NCI-H82 treated with DMSO at 0.1 percent for 48 hours (cell line): Measurements from ENCODE around the gene IGF1R.
A peak's percentile ranks its signal among the peaks of the same experiment; 100 is the strongest.

Experiments used
- DNase-seq: peaks from one replicate; lab custom pipeline; 2025; ENCODE audit not compliant: unreplicated experiment; lab: John Stamatoyannopoulos, UW

IGF1R gene

DNA sequence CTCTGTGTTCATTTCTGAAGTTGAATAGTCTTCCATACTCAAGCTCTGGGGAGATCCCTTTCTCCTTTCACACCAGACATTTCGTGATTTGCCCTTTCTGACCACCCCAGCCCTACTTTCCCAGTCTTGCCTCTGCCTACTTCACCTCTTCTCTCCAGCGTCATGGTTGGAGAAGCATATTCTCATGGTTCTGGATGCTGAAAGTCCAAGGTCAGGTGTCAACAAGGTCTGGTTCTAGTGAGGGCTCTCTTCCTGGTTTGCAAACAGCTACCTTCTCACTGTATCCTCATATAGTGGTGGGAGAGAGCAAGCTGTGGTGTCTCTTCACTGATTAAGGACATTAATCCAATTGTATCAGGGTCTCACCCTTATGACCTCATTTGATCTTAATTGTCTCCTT, 169.4 kb downstream of the IGF1R start:
- DNase-seq = peak; percentile 55

DNA sequence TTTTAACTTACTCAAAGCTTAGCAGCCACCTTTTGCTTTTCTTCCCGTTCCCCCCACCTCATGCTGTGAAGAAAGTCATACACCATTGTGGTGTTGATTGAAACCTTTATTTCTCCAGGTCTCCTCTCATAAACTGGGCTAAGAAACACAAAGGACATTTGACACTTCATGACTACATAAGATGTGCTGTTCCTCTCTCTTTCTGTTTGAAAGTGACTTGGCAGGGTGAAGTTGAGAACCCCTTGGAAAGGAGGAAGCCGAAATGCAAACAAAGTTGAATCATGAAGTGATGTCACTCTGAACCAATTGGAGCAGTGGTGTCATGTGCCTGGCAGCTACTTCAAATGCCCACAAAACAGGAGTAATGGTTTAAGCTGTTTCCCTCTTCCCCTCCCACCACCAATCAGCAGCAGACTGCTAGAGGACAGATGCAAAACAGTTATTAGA, 174.7 kb downstream of the IGF1R start:
- DNase-seq = no peak

DNA sequence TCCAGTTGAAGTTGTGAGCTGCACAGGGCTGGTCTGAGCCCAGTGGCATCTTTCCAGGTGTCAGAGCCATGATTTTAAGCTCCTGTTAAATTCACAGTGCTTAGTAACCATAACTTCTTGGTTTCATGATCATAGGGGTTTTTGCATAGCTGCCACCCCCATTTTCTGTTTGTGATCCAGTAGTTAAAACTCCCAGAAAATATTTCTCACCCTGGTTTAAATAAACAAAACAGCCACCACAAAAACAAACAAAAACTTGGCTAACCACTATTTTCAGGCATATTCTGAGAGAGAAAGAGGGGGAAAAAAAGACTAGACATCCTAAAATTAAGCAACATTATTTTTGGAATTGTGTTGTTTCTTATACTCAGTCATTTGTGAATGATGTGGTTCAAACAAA, 175.3 kb downstream of the IGF1R start:
- no peak for DNase-seq

DNA sequence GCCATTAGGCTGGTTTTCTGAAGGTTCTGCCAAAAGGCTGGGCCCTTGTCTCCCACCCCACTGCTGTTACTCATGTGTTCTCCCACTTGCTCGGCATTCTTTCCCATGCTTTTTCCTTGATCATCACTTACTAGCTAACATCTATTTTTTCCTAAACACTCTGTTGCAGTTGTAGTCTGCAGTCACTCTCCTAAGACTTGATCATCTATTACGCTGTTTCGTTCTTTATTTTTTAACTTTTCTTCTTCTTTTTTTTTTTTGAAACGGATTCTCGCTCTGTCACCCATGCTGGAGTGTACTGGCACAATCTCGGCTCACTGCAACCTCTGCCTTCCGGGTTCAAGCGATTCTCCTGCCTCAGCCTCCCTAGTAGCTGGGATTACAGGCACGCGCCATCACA, 176.3 kb downstream of the IGF1R start:
- DNase-seq = no peak

DNA sequence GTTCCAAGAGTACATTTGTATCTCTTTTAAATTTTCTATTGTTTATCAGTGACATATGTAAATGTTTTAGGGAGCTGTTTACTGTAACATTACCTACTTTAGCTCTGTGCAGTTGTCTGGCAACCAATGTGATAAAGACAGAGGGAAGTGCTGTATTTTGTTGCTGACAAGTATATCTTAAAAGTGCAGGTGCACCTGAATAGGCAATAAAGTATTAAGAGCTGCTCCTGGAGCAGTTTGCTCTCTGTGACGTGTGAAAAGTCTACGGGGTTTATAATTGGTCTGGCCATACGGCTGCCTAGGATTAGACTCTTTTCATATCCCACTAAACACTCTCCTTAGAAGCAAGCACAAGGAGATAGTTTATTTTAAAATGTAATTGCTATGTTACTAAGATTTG, 178.3 kb downstream of the IGF1R start:
- DNase-seq = no peak

DNA sequence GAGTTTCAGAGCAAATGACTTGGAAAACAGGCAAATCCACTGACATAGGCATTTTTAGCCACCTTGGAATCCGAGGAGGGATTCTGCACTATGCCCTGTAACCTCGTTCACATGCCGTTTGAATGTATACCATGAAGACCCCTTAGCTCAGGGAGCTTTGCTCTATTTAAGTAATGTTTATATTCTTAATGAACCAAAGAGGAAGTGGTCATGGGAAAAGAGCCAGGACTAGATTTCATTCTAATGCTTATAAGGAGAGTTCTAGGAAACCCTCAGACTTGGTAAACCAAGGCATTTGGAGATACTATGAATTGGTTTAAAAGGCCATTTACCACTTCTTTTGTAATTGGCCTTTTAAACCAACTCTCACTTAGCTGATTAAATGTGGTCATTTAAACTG, 178.9 kb downstream of the IGF1R start:
- DNase-seq = no peak

DNA sequence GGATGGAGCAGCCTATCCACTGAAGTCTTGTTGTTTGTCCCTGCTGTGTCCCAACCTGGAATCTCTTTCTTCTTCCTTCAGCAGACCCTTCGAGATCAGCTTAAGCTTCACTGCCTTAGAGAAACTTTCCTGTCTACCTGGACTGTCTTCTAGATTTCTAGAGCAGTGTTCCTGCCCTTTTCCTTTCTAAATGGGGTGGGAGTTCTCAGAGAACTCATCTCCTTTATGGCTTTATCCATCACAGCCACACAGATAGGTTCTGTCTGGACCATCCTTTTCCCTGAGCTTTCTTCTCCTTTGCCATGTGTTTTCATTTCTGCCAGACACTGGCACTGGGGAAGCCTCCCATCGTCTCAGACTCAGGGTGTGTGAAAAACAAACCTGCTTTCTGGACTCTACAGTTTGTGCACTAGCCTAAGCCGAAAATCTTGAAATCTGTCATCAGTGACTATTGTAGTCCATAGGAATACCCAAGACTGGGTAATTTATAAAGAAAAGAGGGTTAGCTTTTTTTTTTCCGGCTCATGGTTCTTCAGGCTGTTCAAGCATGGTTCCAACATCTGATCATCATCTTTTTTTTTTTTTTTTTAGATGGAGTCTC, 181.8 kb downstream of the IGF1R start:
- no peak for DNase-seq

DNA sequence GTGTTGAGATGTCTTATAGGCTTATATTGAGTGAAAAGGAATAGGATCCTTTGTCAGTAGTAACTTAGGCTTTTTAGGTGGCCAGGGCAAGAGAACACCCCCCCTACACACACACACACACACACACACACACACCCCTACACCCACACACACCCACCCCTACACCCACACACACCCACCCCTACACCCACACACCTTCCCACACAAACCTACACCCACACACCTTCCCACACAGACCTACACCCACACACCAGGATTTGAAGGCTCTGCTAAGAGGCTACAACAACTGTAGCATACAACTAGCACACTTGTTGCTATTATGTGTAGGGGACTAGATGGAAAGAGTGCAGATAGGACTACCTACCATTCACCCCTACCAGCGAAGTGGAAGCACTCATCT, 186.6 kb downstream of the IGF1R start:
- DNase-seq = no peak

DNA sequence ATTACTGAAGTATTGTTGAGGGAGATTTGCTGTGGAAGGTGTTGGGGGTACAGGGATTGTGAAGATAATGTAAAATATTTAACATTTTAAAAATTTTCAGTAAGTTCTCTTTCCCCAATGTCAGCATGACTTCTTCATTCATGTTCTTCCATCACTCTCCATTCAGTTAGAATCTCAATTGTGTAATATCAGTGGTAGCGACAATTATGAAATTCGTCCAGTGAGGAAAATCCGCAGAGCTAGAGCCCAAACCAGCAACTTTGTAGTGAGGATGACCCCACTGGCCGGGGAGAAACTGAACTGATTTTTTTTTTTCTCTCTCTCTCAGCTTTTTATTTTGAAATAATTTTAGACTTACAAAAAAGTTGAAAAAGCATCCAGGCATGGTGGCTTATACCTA, 187.5 kb downstream of the IGF1R start:
- DNase-seq = no peak

DNA sequence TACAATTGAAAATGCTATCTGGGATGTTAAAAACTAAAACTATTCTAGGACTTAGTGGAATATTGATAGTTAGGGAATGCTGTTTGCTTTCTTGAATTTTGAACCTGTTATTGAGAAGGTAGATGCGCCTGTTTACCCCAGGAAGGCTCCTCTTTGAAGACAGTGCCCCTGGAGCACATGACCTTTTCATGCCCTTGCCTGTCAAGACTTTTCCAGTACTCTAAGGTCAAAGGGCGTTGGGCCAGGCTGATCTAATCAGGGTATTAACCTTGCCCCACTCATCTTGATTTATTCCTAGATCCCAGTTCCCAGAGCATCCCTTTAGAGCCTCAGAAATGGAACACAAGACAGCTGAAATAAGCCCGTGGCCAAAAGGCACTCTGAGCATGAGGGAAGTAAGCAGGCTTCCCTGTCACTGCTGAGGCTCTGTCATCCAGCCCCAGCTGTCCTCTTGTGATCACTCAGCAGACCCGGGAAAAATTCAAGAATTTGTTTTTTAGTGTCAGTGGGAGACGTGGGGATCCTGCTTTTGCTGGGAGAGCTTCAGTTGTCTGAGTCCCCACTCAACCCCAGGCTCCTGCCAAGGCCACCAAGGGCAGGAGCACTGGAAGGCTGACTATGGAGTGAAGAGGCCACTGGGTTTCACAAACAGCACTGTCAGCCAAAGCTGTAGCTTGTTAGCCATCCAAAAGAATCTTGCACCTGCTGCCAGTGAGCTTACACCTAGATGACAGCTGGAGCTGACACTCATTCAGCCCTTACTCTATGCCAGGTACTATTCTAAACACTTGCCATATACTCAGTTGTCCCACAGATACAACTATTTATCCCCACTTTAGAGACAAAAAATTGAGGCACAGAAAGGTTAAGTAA, 190.3 kb downstream of the IGF1R start:
- DNase-seq = no peak

DNA sequence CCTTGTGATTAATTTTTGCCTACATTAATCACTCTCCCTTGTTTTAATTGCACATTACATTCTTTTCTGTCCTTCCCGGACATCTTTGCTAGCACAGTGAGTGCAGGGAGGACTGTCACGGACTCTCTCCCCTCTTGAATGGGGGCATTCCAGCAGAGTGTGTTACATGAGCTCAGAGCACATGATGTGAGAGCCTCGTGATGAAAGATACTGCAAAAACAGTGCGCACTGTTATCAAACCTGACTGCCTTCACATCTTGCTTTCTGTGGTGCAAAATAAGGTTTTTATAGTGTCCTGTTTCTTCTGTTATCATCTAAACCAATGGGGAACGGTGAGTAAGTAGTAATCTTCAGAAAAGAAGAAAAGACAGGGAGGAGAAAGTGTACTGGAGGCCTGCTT, 191.7 kb downstream of the IGF1R start:
- DNase-seq = no peak

DNA sequence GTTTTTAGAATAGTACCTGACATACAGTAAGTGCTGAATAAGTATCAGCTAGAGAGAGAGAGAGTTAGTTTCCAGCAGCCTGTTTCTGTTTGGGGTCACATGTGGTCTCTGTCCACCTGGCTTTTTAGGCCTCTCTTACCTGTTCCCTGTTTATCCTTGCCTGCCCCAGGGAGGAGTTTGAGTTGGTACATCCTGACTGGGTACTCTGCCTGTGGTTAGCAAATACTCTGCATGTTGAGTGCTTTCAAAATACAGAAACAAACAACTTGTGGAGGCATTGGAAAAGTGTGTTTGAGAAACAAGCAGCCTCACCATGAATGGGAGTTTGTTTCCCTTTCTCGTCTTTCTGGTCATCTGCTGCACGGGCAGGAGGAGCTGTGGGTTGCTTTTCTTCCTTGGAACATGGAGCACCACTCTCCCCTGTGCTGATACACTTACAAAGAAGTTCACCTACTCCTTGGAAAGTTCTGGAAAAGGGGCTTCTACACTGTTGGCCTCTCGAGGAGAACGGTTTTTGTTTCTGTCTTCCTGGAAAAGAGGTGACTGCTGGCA, 193.2 kb downstream of the IGF1R start:
- no peak for DNase-seq

DNA sequence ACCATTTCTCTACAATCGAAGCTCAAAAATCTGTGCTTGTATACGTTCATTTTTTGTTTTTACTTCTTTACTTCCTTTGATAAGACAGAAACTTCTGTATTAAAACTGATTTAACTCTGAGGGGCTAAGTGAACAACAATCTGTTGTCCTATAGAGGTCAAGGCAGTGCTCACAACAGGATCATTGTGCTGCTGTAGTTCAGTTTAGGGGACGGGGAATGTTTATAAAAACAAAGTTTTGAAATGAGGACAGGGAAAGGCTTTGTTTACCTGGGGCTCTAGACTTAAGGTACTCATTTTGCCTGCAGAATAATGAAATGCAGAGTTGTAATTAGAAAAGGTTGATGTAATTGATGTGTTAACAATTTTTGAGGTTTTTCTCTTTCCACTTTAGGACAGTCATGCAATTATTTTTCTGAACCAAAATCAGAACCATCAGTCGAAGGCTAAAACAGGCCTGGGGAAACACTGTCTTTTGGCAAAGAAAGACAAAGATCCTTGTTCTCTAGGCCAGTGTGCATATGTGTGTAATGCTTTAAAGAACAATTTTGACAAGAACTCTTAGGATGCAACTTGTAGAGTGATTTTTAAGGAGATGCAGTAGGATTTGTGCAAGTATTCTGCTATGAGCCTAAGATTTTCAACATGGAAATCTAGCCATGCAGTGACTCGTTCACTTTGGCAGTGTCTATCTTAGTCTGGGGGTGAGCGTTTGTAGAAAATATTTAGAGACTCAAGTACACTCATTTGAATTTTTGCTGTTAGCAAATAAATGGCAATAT, 194.0 kb downstream of the IGF1R start:
- DNase-seq = no peak

DNA sequence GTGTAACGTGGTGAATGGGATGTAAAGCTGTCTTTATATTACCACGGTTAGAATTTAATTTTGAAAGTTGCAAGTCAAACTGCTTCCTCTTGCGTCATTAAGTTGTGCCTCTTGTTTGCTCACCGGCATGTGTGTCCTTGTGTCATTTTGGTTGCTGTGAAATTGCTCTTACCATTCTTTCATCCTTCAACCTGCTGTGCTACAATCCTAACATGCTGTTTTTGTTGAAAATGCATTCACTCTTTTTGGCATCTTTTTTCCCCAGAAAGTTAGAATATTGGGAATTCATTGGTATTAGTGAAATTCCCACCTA, 194.6 kb downstream of the IGF1R start:
- DNase-seq = no peak

DNA sequence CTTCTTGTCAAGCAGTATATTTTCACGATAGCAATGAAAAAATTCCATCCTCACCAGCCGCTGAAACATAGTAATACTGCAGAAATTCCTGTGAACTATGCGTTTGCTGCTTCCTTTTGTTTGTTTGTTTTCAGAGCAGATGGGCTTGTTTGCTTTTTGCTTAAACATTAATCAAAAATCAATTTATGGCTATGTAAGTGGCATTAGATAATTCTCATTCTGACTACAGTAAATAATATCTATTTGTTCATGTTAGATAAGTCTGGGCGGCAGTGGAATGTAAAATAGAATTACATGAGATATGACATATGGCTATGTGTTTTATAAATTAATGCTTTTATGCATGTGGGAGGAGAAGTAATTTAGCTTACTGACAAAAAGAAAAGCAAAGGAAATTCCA, 195.5 kb downstream of the IGF1R start:
- DNase-seq = no peak

DNA sequence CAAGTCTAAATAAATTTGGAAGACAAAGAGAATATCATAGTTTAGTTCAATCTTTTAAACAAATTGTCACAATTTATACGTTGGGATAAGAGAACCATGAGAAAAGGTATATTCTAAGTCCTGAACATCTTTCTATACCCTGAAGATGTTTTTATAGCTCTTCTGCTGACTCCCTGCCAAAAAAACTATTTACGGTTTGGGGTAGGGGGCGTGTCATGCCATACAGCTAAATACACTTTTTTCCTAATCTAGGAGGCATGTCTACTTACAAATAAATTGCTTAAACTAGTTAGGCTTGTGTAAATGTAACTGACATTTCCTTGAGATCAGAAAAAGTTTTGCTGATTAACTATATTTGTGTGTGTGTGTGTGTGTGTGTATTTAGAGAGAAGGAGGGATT, 195.9 kb downstream of the IGF1R start:
- DNase-seq = no peak

DNA sequence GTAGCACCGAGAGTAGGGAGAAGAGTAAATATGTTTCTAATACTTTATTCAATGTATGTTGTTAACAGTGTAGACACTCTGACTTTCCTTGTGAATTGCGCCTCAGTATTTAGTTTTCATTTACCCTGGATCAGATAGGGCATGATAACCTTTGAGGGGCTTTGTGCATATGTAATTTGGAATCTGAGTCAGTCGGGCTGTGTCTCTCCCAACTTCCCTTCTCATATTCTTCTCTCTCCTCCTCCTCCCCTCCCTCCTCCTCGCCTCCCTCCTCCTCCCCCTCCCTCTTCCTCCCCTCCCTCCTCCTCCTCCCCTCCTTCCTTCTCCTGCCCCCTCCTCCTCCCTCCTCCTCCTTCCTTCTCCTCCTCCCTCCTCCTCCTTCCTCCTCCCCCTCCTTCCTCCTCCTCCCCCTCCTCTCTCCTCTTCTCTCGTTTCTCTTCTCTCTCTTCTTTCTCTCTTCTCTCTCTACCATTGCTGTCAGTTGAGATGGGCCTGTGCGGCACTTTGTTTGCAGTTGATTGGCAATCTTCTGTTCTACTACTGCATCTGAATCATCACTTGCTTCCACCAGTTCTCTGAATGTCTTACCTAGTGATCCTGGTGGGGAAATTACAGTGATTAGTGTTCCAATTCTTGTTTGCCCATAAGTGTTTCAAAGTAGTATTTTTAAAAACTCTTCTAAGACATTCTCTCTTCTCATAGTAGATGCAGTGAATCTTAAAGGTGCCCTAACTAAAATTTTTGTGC, 197.0 kb downstream of the IGF1R start:
- DNase-seq = no peak

DNA sequence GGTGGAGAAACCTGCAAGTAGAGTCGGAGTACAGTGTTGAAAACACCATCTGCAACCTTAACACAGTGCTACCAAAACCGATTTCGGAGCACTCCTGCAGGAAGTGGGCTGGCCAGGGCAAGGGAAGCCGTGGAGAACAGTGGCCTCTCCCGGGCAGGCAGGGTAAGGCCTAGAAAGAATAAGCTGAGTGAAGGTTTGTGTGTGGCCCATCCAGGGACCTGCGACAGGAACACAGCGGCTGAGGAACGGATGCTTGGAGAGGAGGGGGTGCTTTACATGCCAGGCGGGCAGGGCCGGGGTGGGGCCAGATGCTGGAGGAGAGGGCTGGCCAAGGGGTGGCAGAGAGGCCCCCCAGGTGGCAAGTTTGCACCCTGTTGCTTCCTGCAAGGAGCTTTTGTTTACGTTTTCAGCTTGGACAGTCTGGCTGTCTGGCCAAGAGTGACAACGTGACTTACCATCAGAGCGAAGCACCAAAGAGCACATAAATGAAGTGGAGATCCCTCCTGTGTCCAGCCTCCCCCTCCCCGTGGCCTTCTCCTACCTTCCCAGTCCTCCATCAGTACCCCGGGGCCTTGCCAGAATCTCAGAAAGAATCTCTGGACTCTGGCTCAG, 202.7 kb downstream of the IGF1R start:
- DNase-seq = peak; percentile 85

DNA sequence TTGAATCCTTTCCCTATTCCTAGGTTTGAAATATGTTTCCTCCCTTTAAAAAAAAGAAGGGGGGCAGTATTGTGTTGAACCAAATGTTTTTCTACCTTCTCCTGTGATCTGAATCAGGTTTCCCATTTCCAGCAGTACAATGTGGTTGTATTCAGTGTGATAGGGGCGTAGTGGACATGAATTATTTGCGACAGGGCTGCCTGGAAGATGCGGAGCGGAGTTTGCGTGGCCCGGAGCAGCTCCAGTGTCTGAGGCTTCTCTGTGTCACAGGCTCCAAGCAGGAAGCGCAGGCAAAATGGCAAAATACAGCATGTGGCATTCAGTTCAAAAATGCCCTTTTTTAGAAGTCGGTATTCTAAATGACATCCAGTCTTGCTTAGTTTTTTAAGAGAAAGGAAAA, 204.8 kb downstream of the IGF1R start:
- DNase-seq = peak; percentile 83

DNA sequence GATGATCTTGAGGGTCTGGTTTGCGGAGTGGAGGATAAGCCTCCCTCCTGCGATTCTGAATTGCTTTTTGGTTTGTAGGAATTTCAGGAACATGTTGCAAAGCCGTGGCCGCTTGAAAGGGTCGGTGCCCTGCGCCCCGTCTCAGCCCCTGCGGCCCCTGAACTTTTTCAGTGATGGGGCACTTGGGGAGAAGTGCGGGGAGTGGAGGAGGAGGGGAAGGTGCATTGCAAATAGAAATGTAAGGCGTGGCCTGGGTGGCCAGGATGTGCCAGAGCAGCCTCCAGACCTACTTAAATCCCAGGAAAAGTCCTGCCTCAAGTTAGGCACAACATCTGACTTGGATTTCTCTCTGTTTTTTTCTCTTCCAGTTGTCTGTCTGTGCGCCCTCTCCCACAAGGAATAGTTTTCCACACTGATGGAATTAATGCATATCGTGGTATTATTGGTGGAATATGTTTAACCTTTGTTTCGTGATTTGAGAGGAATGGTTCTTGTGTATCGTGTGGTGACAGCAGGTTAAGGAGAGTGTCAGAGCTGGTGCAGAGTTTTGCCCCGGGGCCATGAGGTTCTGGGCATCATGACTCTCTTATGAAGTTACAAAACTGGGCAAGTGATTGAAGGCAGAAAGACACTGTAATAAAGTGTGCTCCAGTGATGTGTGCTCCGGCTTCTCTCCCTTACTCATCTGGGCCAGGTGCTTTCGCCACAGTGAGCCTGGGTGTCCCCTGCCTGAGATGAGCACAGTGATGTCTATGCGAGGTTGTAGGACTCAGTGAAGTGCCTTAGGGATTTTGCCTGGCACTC, 205.5 kb downstream of the IGF1R start:
- DNase-seq = no peak
